IMR-90 (cell line): ENCODE measurements around the gene LRRC8E. TPM values are rescaled to one million over a fixed set of nuclear protein-coding genes. Genes with fewer than 3 reads are reported as not detected.

ENCODE experiments used
- ATAC-seq: fragments of 200-7000 bp; cut with Tn5 transposase; 2 replicates; pipeline ENCODE4 v1.9.1; 2020; ENCODE audit warnings: low read depth, mild to moderate bottlenecking, moderate library complexity
- BruUV-seq: library from RNA; stranded (reverse); fragments of 400-500 nt; replicated peaks from 2 replicates; lab custom pipeline; 2021; lab: Mats Ljungman, UMichigan
- CTCF ChIA-PET: fragments of 300-600 bp; formaldehyde crosslinking; extraction: SDS; loops from one replicate; lab custom pipeline; 2021; ENCODE audit warnings: antibody characterized with exemption; lab: Yijun Ruan, JAX
- POLR2A ChIA-PET: fragments of 300-600 bp; sonication (Branson Sonifier 250); formaldehyde crosslinking; loops from one replicate; lab custom pipeline; 2022; ENCODE audit warnings: antibody characterized with exemption; ENCODE audit not compliant: unreplicated experiment; lab: Charles Lee
- DNase-seq: peaks from one replicate; pipeline ENCODE4 v3.0.0; 2013
- H2AFZ ChIP-seq: replicated peaks from 2 replicates; pipeline ENCODE3; 2013; ENCODE audit warnings: low read length, mild to moderate bottlenecking; ENCODE audit not compliant: poor library complexity
- H2AK5ac ChIP-seq: 2 replicates; pipeline ENCODE4 v1.6.1; 2013; ENCODE audit warnings: low read depth, low read length, inconsistent platforms
- H2AK9ac ChIP-seq: replicated peaks from 2 replicates; pipeline ENCODE3; 2013; ENCODE audit warnings: mild to moderate bottlenecking, low read depth, low read length, moderate library complexity; ENCODE audit not compliant: poor library complexity
- H2BK120ac ChIP-seq: 2 replicates; pipeline ENCODE4 v1.6.1; 2013; ENCODE audit warnings: low read depth, low read length, inconsistent platforms
- H2BK15ac ChIP-seq: 3 replicates; pipeline ENCODE4 v1.6.1; 2013; ENCODE audit warnings: low read depth, low read length, inconsistent platforms
- H2BK20ac ChIP-seq: 2 replicates; pipeline ENCODE4 v1.6.1; 2013; ENCODE audit warnings: low read depth, mild to moderate bottlenecking, inconsistent platforms, low read length, moderate library complexity
- H2BK5ac ChIP-seq: 2 replicates; pipeline ENCODE4 v1.6.1; 2013; ENCODE audit warnings: mild to moderate bottlenecking, low read depth, low read length, inconsistent platforms; ENCODE audit not compliant: poor library complexity, severe bottlenecking
- H3K14ac ChIP-seq: replicated peaks from 2 replicates; pipeline ENCODE4 v1.6.1; 2013; ENCODE audit warnings: low read depth, low read length, inconsistent platforms
- H3K18ac ChIP-seq: 2 replicates; pipeline ENCODE4 v1.6.1; 2013; ENCODE audit warnings: low read depth, low read length, control low read depth
- H3K23ac ChIP-seq: 2 replicates; pipeline ENCODE4 v1.6.1; 2013; ENCODE audit warnings: low read depth, low read length, inconsistent platforms
- H3K27ac ChIP-seq: 2 replicates; pipeline ENCODE4 v1.5.1; 2013; ENCODE audit warnings: mild to moderate bottlenecking, control low read depth, low read length; ENCODE audit not compliant: insufficient read depth
- H3K27me3 ChIP-seq: 2 replicates; pipeline ENCODE4 v1.6.1; 2013; ENCODE audit warnings: low read length; ENCODE audit not compliant: control insufficient read depth, insufficient read depth
- H3K36me3 ChIP-seq: 2 replicates; pipeline ENCODE4 v1.6.1; 2013; ENCODE audit warnings: low read length, mixed read lengths; ENCODE audit not compliant: control insufficient read depth, insufficient read depth
- H3K4ac ChIP-seq: 2 replicates; pipeline ENCODE4 v1.6.1; 2013; ENCODE audit warnings: low read depth, low read length, inconsistent platforms
- H3K4me1 ChIP-seq: 2 replicates; pipeline ENCODE4 v1.6.1; 2013; ENCODE audit warnings: low read length, mixed read lengths; ENCODE audit not compliant: control insufficient read depth, insufficient read depth
- H3K4me2 ChIP-seq: 2 replicates; pipeline ENCODE4 v1.6.1; 2013; ENCODE audit warnings: low read depth, mild to moderate bottlenecking, control low read depth, low read length, moderate library complexity
- H3K4me3 ChIP-seq: 2 replicates; pipeline ENCODE4 v1.5.1; 2013; ENCODE audit warnings: low read depth, mild to moderate bottlenecking, control low read depth, low read length, moderate library complexity; ENCODE audit not compliant: insufficient read depth
- H3K56ac ChIP-seq: 2 replicates; pipeline ENCODE4 v1.6.1; 2013; ENCODE audit warnings: low read length, inconsistent platforms; ENCODE audit not compliant: insufficient read depth; ENCODE audit errors: extremely low read depth
- H3K79me1 ChIP-seq, 2 experiments: 2 replicates each; pipeline ENCODE4 v1.6.1; 2013; ENCODE audit warnings: low read length in 2 of 2, inconsistent platforms in 1 of 2, low read depth in 1 of 2
- H3K9ac ChIP-seq: 2 replicates; pipeline ENCODE4 v1.6.1; 2013; ENCODE audit warnings: low read depth, low read length, control low read depth
- H3K9me1 ChIP-seq: 2 replicates; pipeline ENCODE4 v1.6.1; 2013; ENCODE audit warnings: low read length, inconsistent platforms; ENCODE audit not compliant: insufficient read depth
- H3K9me3 ChIP-seq: 2 replicates; pipeline ENCODE4 v1.6.1; 2013; ENCODE audit warnings: low read length; ENCODE audit not compliant: control insufficient read depth, insufficient read depth
- H4K20me1 ChIP-seq: 2 replicates; pipeline ENCODE4 v1.6.1; 2013; ENCODE audit warnings: low read length, inconsistent platforms; ENCODE audit not compliant: insufficient read depth
- H4K5ac ChIP-seq: 2 replicates; pipeline ENCODE4 v1.6.1; 2013; ENCODE audit warnings: mild to moderate bottlenecking, low read depth, low read length, control low read depth
- H4K8ac ChIP-seq, 2 experiments: 2 replicates each; pipeline ENCODE4 v1.6.1; 2013; ENCODE audit warnings: low read depth in 2 of 2, low read length in 2 of 2, control low read depth in 1 of 2, inconsistent platforms in 1 of 2
- H4K91ac ChIP-seq: 2 replicates; pipeline ENCODE4 v1.6.1; 2013; ENCODE audit warnings: low read depth, low read length, inconsistent platforms; ENCODE audit not compliant: insufficient read depth
- BHLHE40 ChIP-seq: fragments of 150-350 bp; IDR thresholded peaks from 2 replicates; pipeline ENCODE4 v1.6.1; 2016; ENCODE audit warnings: mild to moderate bottlenecking, low read depth, low read length
- CEBPB ChIP-seq: IDR thresholded peaks from 2 replicates; pipeline ENCODE4 v1.6.1; 2012; ENCODE audit warnings: low read depth, low read length, improper control_type of control experiment
- CTCF ChIP-seq: conservative IDR thresholded peaks from 2 replicates; pipeline ENCODE4 v1.5.1; 2012; ENCODE audit warnings: mild to moderate bottlenecking, low read depth, low read length, improper control_type of control experiment
- ELK1 ChIP-seq: fragments of 150-350 bp; IDR thresholded peaks from 2 replicates; pipeline ENCODE4 v1.6.1; 2016; ENCODE audit warnings: low read depth, mild to moderate bottlenecking, low read length, moderate library complexity, borderline replicate concordance
- FOS ChIP-seq: fragments of 150-350 bp; IDR thresholded peaks from 2 replicates; pipeline ENCODE4 v1.6.1; 2016; ENCODE audit warnings: low read depth, low read length
- MAFK ChIP-seq: IDR thresholded peaks from 2 replicates; pipeline ENCODE4 v1.6.1; 2012; ENCODE audit warnings: low read depth, low read length, improper control_type of control experiment
- MAZ ChIP-seq: IDR thresholded peaks from 2 replicates; pipeline ENCODE4 v1.6.1; 2012; ENCODE audit warnings: low read depth, mild to moderate bottlenecking, low read length, improper control_type of control experiment, moderate library complexity, borderline replicate concordance
- MXI1 ChIP-seq: IDR thresholded peaks from 2 replicates; pipeline ENCODE4 v1.6.1; 2012; ENCODE audit warnings: low read depth, mild to moderate bottlenecking, low read length, moderate library complexity, borderline replicate concordance
- NFE2L2 ChIP-seq: fragments of 150-350 bp; IDR thresholded peaks from 2 replicates; pipeline ENCODE4 v1.6.1; 2016; ENCODE audit warnings: low read depth, mild to moderate bottlenecking, low read length
- RAD21 ChIP-seq: IDR thresholded peaks from 2 replicates; pipeline ENCODE4 v1.6.1; 2012; ENCODE audit warnings: low read length, improper control_type of control experiment
- RCOR1 ChIP-seq: IDR thresholded peaks from 2 replicates; pipeline ENCODE4 v1.6.1; 2012; ENCODE audit warnings: mild to moderate bottlenecking, low read length, improper control_type of control experiment; ENCODE audit not compliant: insufficient replicate concordance
- RFX5 ChIP-seq: IDR thresholded peaks from 2 replicates; pipeline ENCODE4 v1.8.0; 2012; ENCODE audit warnings: low read depth, mild to moderate bottlenecking, low read length, moderate library complexity
- SMC3 ChIP-seq: fragments of 150-350 bp; IDR thresholded peaks from 2 replicates; pipeline ENCODE4 v1.6.1; 2016; ENCODE audit warnings: low read depth, mild to moderate bottlenecking, antibody characterized with exemption, low read length, moderate library complexity
- USF2 ChIP-seq: fragments of 150-350 bp; IDR thresholded peaks from 2 replicates; pipeline ENCODE4 v1.6.1; 2017; ENCODE audit warnings: mild to moderate bottlenecking, antibody characterized with exemption, low read length, low read depth
- WGBS, 2 experiments: methylation state at CpG; one replicate each; pipeline versions ENCODE4 v1.1.5 to v1.1.7; 2013; ENCODE audit warnings: missing lambda C conversion rate in 2 of 2; ENCODE audit not compliant: insufficient read length in 1 of 2; ENCODE audit errors: extremely low coverage in 2 of 2; 5-methylcytosine and 5-hydroxymethylcytosine counted together
- dilution Hi-C: fragments of 300-500 bp; cut with HindIII; formaldehyde crosslinking; loops from one replicate; pipeline ENCODE4 v1.14.3; 2018; ENCODE audit warnings: low sequenced_read_pairs; ENCODE audit not compliant: unreplicated experiment
- in situ Hi-C: fragments of 300-500 bp; cut with MboI; formaldehyde crosslinking; loops from 3 replicates; pipeline ENCODE4 v1.14.3; 2019; ENCODE audit warnings: low sequenced_read_pairs, inconsistent platforms, mixed read lengths
- intact Hi-C: fragments of 100-400 bp; cut with micrococcal nuclease; formaldehyde crosslinking; loops from 2 replicates; pipeline ENCODE4 v1.10.0; 2022
- polyA plus RNA-seq, 3 experiments: library from polyadenylated mRNA; depleted of rRNA; stranded (reverse); fragments of >200 nt; gene quantifications; 2 replicates each; pipeline ENCODE4 v1.2.3, GENCODE V29; 2012; ENCODE audit warnings: low replicate concordance in 1 of 3
- total RNA-seq: library from RNA; depleted of rRNA; stranded (reverse); fragments of >200 nt; gene quantifications from 2 replicates; pipeline ENCODE4 v1.2.3, GENCODE V29; 2012

LRRC8E gene
- total and polyA plus RNA-seq, 2 of the 4 experiments (the other 2 are of a cell fraction) = 6.4 to 7.2 TPM

GRCh38 chr19:7921302-7921966, 33.1 kb downstream of the LRRC8E start:
- peak overlapping the region; percentile 79 for H3K27ac ChIP-seq
- peak overlapping the region; percentile 93 for H3K4me2 ChIP-seq
- peak overlapping the region; percentile 97 for H2AFZ ChIP-seq
- H3K18ac ChIP-seq = no peak overlapping the region
- H3K9me1 ChIP-seq = peaks cover 9% of the 10 kb centered on the region
- intact Hi-C loops (no loop called here), in situ Hi-C loops (no loop called here), dilution Hi-C loops (no loop called here)
- peak overlapping the region; percentile 98; the same call in 1 of the 2 replicates for H3K23ac ChIP-seq
- peak overlapping the region; percentile 80 for H3K9ac ChIP-seq
- no peak overlapping the region; the same call in 1 of the 2 replicates for H2BK120ac ChIP-seq
- ChIA-PET POLR2A (interaction anchor here (0.6 kb wide), 1 partner anchor 415 kb away, joined by 3 read pairs; no protein-coding TSS in a partner anchor), CTCF (interaction anchor here (1.1 kb wide), 1 partner anchor 27 kb away, joined by 3 read pairs; no protein-coding TSS in a partner anchor)
- no peak overlapping the region for H2BK15ac ChIP-seq
- H3K36me3 ChIP-seq = peaks cover 7% of the 10 kb centered on the region; the same call in 1 of the 2 replicates
- H3K79me1 ChIP-seq = peaks cover 0 to 22% of the 10 kb centered on the region in 2 experiments; a peak in 2 of 4 replicates
- 69% methylated on average over 7 of the region's 17 CpGs; no CpG with 5 or more reads in 1 of the 2 experiments for WGBS, 2 experiments
- H2AK5ac ChIP-seq = peak overlapping the region; percentile 95
- peaks cover 2% of the 10 kb centered on the region; the same call in 1 of the 2 replicates for H3K27me3 ChIP-seq
- H2AK9ac ChIP-seq = peak overlapping the region; percentile 99
- H4K5ac ChIP-seq = no peak overlapping the region
- H2BK20ac ChIP-seq = no peak overlapping the region
- peaks cover 11% of the 10 kb centered on the region for H4K20me1 ChIP-seq
- H3K56ac ChIP-seq = peak overlapping the region; percentile 20; the same call in 1 of the 2 replicates
- H3K14ac ChIP-seq = peak overlapping the region; percentile 99
- H4K91ac ChIP-seq = peak overlapping the region; percentile 82
- peak overlapping the region; percentile 97 for H3K4ac ChIP-seq
- H3K9me3 ChIP-seq = no peaks in the 10 kb centered on the region
- peaks cover 18% of the 10 kb centered on the region for H3K4me1 ChIP-seq
- peak overlapping the region; percentile 87 for H2BK5ac ChIP-seq
- ATAC-seq (no peak), DNase-seq (no peak)
- H3K4me3 ChIP-seq = peak overlapping the region; percentile 58
- no TSS peak for BruUV-seq
- peak overlapping the region; percentile 1 to 94; a peak in 2 of 4 replicates for H4K8ac ChIP-seq
- TF ChIP-seq MAFK = no peak
- no peak for TF ChIP-seq CEBPB
- no peak for TF ChIP-seq RFX5
- no peak for TF ChIP-seq SMC3
- no peak for TF ChIP-seq RAD21
- TF ChIP-seq CTCF = no peak
- no peak for TF ChIP-seq MAZ
- TF ChIP-seq RCOR1 = no peak
- TF ChIP-seq MXI1 = no peak
- TF ChIP-seq USF2 = no peak
- no peak for TF ChIP-seq BHLHE40
- TF ChIP-seq FOS = no peak
- no peak for TF ChIP-seq NFE2L2
- no peak for TF ChIP-seq ELK1
